Vagina (tissue), 2 donors: Measurements from ENCODE around the gene MAPK8IP1.

Source experiments
- CTCF ChIP-seq, 3 experiments: fragments of 450-650 bp in 2 of 3; fragments of 200-600 bp in 1 of 3; sonication (generic) in 1 of 3; IDR thresholded peaks; one replicate each; pipeline ENCODE4 v1.5.1; 2017 to 2019; ENCODE audit warnings: antibody characterized with exemption in 3 of 3, mild to moderate bottlenecking in 2 of 3, moderate library complexity in 2 of 3
- POLR2A ChIP-seq, 2 donors: fragments of 450-650 bp; IDR thresholded peaks; one replicate each; pipeline ENCODE4 v1.6.1; 2017; ENCODE audit warnings: antibody characterized with exemption in 2 of 2, mild to moderate bottlenecking in 2 of 2, moderate library complexity in 2 of 2
- POLR2AphosphoS5 ChIP-seq, 2 donors: sonication (generic); formaldehyde crosslinking; IDR thresholded peaks; one replicate each; pipeline ENCODE4 v1.9.0; 2017; ENCODE audit warnings: antibody characterized with exemption in 2 of 2, mild to moderate bottlenecking in 2 of 2, low read depth in 1 of 2; ENCODE audit not compliant: insufficient read depth in 1 of 2

GRCh38 chr11:45871638-45872037, 13.8 kb upstream of the MAPK8IP1 start:
- TF ChIP-seq POLR2A (IDR thresholded peaks at IDR 0.05): no peak
- TF ChIP-seq POLR2AphosphoS5 (IDR thresholded peaks at IDR 0.05; ENCODE audit: insufficient read depth in 1 of 2, low read depth in 1 of 2): no peak
- no peak for TF ChIP-seq CTCF (IDR thresholded peaks at IDR 0.05)
